NCI-H1105 treated with DMSO at 0.1 percent for 48 hours (cell line): ENCODE results near the gene USP17L18.
"Not testable (repeated sequence)": the region's sequence is repeated elsewhere in the genome, so short reads cannot be mapped to it uniquely, and the experiment has no call there.

Experiments
- DNase-seq: peaks from one replicate; lab custom pipeline; 2025; lab: John Stamatoyannopoulos, UW

Gene USP17L18, protein sequence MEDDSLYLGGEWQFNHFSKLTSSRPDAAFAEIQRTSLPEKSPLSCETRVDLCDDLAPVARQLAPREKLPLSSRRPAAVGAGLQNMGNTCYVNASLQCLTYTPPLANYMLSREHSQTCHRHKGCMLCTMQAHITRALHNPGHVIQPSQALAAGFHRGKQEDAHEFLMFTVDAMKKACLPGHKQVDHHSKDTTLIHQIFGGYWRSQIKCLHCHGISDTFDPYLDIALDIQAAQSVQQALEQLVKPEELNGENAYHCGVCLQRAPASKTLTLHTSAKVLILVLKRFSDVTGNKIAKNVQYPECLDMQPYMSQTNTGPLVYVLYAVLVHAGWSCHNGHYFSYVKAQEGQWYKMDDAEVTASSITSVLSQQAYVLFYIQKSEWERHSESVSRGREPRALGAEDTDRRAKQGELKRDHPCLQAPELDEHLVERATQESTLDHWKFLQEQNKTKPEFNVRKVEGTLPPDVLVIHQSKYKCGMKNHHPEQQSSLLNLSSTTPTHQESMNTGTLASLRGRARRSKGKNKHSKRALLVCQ

DNA sequence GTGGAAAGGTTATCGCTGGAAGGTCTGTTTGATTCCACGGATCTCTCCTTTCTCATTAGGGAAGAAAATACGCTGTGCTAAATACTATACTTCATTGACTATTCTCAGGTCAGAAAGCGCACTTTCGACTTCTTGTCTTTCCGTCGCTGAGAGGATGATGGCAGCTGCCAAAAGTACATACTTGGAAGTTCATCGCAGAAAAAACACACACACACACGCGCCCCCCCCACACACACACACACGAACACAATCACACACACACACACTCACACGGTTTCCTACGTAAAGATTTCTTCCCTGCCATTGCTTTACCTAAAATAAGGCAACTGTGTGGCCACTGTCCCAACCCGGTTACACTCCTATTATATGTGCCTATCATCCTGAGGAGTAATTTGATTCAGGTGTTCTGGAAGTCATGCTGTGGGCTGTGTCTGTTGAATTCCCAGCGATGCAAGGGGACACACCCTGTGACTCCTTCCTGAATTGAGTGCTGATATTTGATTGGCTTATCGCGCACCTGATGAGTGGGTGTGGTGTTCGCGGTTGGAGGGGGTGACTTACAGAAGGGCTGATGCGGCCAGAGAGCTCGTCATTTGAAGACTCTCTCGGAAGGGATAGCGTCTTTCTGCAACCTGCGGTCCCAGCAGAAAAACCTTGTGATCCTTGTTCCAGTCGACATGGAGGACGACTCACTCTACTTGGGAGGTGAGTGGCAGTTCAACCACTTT, at the start of gene USP17L18:
Gene USP17L18, plus strand, starts transcription at position 678 of the 728 bp plus-strand sequence. Its CDS starts 0 bp downstream, at position 678.
- DNase-seq, result not testable (repeated sequence)

GRCh38 chr4:9210357-9210756, 38.1 kb upstream of the USP17L18 start, which contains the start of gene USP17L10:
Gene USP17L10 (plus strand): TSS chr4:9210657. CDS start chr4:9210657, 0 bp downstream.
- not testable (repeated sequence) for DNase-seq

- not testable (repeated sequence) for DNase-seq
Measured at GRCh38 chr4:9214701-9215100, 33.7 kb upstream of the USP17L18 start.

GRCh38 chr4:9215105-9215504, 33.3 kb upstream of the USP17L18 start, which contains the start of gene USP17L11:
Gene USP17L11 (plus strand): TSS chr4:9215405. CDS start chr4:9215405, 0 bp downstream.
- not testable (repeated sequence) for DNase-seq

DNA sequence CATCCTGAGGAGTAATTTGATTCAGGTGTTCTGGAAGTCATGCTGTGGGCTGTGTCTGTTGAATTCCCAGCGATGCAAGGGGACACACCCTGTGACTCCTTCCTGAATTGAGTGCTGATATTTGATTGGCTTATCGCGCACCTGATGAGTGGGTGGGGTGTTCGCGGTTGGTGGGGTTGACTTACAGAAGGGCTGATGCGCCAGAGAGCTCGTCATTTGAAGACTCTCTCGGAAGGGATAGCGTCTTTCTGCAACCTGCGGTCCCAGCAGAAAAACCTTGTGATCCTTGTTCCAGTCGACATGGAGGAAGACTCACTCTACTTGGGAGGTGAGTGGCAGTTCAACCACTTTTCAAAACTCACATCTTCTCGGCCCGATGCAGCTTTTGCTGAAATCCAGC, 28.6 kb upstream of the USP17L18 start, which contains the start of gene USP17L12:
Gene USP17L12, plus strand, starts transcription at position 301 of the 400 bp plus-strand sequence. Its CDS starts 0 bp downstream, at position 301.
- not testable (repeated sequence) for DNase-seq

DNA sequence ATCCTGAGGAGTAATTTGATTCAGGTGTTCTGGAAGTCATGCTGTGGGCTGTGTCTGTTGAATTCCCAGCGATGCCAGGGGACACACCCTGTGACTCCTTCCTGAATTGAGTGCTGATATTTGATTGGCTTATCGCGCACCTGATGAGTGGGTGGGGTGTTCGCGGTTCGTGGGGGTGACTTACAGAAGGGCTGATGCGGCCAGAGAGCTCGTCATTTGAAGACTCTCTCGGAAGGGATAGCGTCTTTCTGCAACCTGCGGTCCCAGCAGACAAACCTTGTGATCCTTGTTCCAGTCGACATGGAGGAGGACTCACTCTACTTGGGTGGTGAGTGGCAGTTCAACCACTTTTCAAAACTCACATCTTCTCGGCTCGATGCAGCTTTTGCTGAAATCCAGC, 23.8 kb upstream of the USP17L18 start, which contains the start of gene USP17L13:
Gene USP17L13, plus strand, starts transcription at position 301 of the 400 bp plus-strand sequence. Its CDS starts 0 bp downstream, at position 301.
- not testable (repeated sequence) for DNase-seq

- not testable (repeated sequence) for DNase-seq
Measured at GRCh38 chr4:9230249-9230648, 18.2 kb upstream of the USP17L18 start.

DNA sequence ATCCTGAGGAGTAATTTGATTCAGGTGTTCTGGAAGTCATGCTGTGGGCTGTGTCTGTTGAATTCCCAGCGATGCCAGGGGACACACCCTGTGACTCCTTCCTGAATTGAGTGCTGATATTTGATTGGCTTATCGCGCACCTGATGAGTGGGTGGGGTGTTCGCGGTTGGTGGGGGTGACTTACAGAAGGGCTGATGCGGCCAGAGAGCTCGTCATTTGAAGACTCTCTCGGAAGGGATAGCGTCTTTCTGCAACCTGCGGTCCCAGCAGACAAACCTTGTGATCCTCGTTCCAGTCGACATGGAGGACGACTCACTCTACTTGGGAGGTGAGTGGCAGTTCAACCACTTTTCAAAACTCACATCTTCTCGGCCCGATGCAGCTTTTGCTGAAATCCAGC, 14.3 kb upstream of the USP17L18 start, which contains the start of gene USP17L15:
Gene USP17L15, plus strand, starts transcription at position 301 of the 400 bp plus-strand sequence. Its CDS starts 0 bp downstream, at position 301.
- not testable (repeated sequence) for DNase-seq

- not testable (repeated sequence) for DNase-seq
Measured at GRCh38 chr4:9238461-9238860, 10.0 kb upstream of the USP17L18 start.

- DNase-seq, result not testable (repeated sequence)
Measured at GRCh38 chr4:9243579-9243978, 4.9 kb upstream of the USP17L18 start, which contains the start of gene USP17L17. Gene USP17L17 (plus strand): TSS chr4:9243879. CDS start chr4:9243879, 0 bp downstream.

- not testable (repeated sequence) for DNase-seq
Measured at GRCh38 chr4:9253078-9253477, 4.6 kb downstream of the USP17L18 start, which contains the start of gene USP17L19. Gene USP17L19 (plus strand): TSS chr4:9253378. CDS start chr4:9253378, 0 bp downstream.

- not testable (repeated sequence) for DNase-seq
Measured at GRCh38 chr4:9257824-9258223, 9.4 kb downstream of the USP17L18 start, which contains the start of gene USP17L20. Gene USP17L20 (plus strand): TSS chr4:9258124. CDS start chr4:9258124, 0 bp downstream.

GRCh38 chr4:9262572-9262971, 14.1 kb downstream of the USP17L18 start, which contains the start of gene USP17L21:
Gene USP17L21 (plus strand): TSS chr4:9262872. CDS start chr4:9262872, 0 bp downstream.
- DNase-seq, result not testable (repeated sequence)

DNA sequence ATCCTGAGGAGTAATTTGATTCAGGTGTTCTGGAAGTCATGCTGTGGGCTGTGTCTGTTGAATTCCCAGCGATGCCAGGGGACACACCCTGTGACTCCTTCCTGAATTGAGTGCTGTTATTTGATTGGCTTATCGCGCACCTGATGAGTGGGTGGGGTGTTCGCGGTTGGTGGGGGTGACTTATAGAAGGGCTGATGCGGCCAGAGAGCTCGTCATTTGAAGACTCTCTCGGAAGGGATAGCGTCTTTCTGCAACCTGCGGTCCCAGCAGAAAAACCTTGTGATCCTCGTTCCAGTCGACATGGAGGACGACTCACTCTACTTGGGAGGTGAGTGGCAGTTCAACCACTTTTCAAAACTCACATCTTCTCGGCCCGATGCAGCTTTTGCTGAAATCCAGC, 18.9 kb downstream of the USP17L18 start, which contains the start of gene USP17L22:
Gene USP17L22, plus strand, starts transcription at position 301 of the 400 bp plus-strand sequence. Its CDS starts 0 bp downstream, at position 301.
- DNase-seq, result not testable (repeated sequence)

GRCh38 chr4:9271719-9272118, 23.3 kb downstream of the USP17L18 start:
- not testable (repeated sequence) for DNase-seq
